Activated CD4-positive, alpha-beta T cell treated with anti-CD3 and anti-CD28 coated beads for 24 hours (primary cell): ENCODE measurements around the gene ERGIC1.

Experiments used
- DNase-seq, 2 donors: peaks; one replicate each; pipeline ENCODE4 v3.0.0-alpha.2; 2020; ENCODE audit warnings: low read depth in 2 of 2

The ERGIC1 gene

GRCh38 chr5:172901788-172902496 lies 67.9 kb downstream of the ERGIC1 start:
- DNase-seq = no peak

GRCh38 chr5:172902497-172903472 lies 68.7 kb downstream of the ERGIC1 start:
- DNase-seq = no peak

GRCh38 chr5:172903790-172904189 lies 69.7 kb downstream of the ERGIC1 start:
- no peak for DNase-seq

GRCh38 chr5:172904312-172904642 lies 70.2 kb downstream of the ERGIC1 start:
- DNase-seq = no peak

- DNase-seq = no peak
These were observed 70.7 kb downstream of the ERGIC1 start for GRCh38 chr5:172904643-172905345.

GRCh38 chr5:172905346-172906140 lies 71.5 kb downstream of the ERGIC1 start:
- no peak for DNase-seq

GRCh38 chr5:172906436-172906835 lies 72.4 kb downstream of the ERGIC1 start:
- DNase-seq = no peak

GRCh38 chr5:172906888-172907287 lies 72.8 kb downstream of the ERGIC1 start:
- DNase-seq = no peak

GRCh38 chr5:172907657-172908056 lies 73.6 kb downstream of the ERGIC1 start:
- no peak for DNase-seq

GRCh38 chr5:172908662-172909061 lies 74.6 kb downstream of the ERGIC1 start:
- DNase-seq = no peak

GRCh38 chr5:172909931-172910502 lies 76.0 kb downstream of the ERGIC1 start:
- no peak for DNase-seq

- no peak for DNase-seq
These were observed 77.0 kb downstream of the ERGIC1 start for GRCh38 chr5:172910828-172911627.

- no peak for DNase-seq
These were observed 77.5 kb downstream of the ERGIC1 start for GRCh38 chr5:172911628-172911880.

- no peak for DNase-seq
These were observed 77.9 kb downstream of the ERGIC1 start for GRCh38 chr5:172911976-172912375.

GRCh38 chr5:172913117-172913850 lies 79.2 kb downstream of the ERGIC1 start:
- DNase-seq = no peak

GRCh38 chr5:172915514-172915913 lies 81.5 kb downstream of the ERGIC1 start:
- no peak for DNase-seq

GRCh38 chr5:172918421-172919371 lies 84.6 kb downstream of the ERGIC1 start:
- DNase-seq = no peak

- DNase-seq = no peak
These were observed 85.7 kb downstream of the ERGIC1 start for GRCh38 chr5:172919525-172920446.
